GM18873 (cell line): ENCODE data around the gene TNPO3.

Source experiments
- ATAC-seq: cut with Tn5 transposase; IDR thresholded peaks from one replicate; pipeline ENCODE4 v1.9.1; 2021; ENCODE audit warnings: mild to moderate bottlenecking, moderate library complexity, moderate number of reproducible peaks; ENCODE audit not compliant: unreplicated experiment, low FRiP score

Gene TNPO3

DNA sequence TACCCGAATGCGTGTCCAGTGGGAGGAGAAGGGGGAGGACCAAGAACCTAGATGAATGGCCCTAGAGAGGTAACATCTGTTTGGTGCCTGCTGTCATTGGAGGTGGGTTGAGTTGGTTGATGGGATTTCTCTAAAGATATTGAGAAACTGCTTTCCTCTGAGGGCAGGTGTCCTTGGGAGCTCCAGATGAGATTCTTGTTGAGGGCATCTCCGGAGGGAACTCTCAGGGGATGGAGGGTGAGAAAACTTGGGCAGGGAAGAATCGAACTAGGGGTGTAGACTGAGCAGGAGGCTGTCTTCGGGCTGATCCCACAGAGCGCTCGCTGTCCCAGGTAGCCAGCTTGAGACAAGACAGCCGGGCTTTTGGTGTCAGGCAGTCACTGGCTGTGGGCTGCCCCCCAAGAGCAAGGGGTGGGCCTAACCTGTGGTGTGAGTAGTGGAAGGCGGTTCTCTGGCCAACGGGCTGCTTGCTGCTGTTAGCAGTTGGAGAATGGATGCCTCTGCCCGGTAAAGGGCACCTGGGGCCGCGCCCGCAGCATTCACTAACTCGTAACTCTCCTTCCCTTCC lies 113.5 kb downstream of the TNPO3 start:
- ATAC-seq, result no peak

DNA sequence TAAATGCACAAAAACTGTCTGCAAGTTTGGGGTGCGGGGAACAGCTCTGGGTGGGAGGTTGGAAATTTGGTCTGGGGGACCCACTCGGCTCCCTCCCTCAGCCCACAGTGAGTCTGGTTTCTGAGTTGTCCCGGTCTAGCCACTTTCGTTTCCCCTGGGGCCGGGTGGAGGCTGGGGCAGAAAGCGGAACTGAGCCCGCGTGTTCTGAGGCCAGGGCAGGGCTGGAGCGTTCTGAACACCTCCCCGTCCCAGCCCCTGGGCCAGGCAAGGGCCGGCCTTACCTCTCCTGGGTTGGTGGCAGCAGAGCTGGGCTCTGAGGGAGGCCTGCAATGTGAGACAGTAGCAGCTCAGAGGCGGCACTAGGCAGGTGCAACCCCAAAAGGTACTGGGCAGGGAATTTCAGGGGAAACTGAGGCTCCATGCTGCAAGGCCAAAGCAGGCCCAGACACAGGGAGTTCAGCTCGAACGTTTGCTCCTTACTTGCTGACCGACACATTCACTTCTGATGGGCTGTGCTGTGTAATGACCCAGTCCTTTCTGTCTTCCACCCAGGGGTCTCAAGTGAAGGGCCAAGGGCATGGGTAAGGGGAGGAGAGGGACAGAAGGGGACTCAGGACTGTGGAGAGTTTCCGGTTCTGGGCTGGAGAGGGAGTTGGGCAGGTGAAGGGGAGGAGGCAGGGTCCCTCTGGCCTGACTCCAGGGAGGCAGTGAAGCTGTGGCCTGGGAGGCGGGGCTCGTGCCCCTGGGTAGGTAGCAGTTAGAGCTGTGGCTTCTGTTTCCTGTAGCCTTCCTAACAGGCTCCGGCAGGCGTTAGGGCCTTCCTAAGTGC lies 114.2 kb downstream of the TNPO3 start:
- peak; percentile 37 for ATAC-seq

DNA sequence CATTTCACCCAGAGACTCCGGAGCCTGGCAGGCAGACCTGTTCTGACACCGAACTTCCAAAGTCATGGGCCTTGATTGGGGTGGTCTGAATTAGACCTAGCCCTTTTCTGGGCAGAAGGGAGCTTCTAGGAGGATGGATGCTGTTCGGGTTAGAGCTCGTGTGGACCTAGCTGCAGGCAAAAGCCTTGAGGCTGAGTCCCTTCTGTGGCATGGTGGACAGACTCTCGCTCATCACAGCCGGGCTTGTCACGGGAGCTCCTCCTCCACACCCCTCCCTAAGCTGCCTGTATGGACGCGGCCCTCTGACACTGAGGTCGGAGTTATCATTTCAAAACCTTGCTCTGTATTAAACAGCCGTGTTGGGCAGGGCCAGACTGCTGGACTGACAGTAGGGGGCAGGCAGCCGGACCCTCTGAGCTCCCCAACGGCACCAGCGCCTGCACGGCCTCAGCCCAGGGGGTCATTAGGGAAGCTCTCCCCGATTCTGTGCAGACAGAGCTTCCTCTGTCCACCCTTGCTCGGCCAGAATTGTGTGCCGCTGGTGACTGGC lies 115.0 kb downstream of the TNPO3 start:
- peak; percentile 11 for ATAC-seq

DNA sequence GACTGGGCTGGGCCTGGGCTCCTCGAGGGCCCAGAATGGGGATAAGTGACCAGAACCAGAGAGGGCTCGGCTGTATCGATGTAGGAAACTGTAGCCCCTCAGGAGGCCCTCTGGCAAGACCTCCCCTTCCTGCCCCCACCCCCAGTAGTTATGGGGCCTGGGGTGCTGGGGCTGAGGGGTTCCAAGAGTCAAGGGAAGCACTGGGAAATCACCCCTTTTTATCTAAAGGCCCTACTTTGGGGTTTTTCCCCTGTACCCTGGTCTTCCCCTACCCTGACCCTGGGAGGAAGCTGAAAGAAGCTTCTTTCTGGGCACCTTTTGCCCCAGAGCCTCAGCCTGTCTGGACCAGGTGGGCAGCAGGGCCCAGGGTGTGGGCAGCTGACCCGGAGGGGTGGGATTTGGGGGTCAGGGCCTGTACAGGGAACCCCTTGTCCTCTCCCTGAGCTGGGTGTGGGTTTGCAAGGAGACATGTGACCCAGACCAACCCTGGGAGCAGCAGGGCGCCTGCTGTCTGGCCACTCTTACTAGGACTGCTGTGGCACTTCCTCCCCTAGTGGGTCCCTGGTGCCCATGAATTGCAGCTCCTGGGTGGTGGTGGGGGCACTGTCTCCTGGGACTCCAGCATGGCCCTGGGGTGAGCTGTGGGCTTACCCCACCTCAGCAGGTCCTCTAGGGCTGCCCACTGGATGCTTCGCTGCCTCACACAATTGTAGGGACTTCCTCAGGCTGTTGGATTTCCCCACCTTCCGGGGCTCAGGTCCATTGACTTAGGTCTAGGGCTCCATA lies 115.6 kb downstream of the TNPO3 start:
- peak; percentile 18 for ATAC-seq

DNA sequence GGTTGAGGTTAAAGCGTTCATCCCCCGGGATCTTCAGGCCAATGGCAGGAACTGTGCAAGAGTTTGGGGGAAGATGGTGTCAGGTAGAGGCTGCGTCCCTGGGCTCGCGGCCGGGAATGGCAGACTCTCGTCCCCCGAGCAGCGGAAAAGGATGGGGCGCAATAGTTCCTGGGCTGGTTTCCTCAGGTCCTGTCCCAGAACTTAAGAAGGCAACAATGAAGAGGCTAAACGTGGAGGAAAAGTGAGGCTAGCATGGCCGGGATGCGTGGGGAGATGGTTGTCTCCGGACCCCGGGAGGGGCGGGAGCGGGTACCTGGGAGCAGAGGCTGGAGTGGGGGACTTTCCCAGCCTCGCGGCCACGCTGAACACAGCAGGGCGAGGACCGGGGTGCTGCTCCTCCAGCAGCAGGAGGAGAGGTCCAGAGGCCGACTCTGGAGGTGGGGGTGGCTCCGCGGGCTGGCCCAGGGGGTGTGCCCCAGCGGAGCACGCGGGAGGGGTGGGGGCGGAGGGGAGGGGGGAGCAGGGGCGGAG lies 116.3 kb downstream of the TNPO3 start:
- no peak for ATAC-seq

DNA sequence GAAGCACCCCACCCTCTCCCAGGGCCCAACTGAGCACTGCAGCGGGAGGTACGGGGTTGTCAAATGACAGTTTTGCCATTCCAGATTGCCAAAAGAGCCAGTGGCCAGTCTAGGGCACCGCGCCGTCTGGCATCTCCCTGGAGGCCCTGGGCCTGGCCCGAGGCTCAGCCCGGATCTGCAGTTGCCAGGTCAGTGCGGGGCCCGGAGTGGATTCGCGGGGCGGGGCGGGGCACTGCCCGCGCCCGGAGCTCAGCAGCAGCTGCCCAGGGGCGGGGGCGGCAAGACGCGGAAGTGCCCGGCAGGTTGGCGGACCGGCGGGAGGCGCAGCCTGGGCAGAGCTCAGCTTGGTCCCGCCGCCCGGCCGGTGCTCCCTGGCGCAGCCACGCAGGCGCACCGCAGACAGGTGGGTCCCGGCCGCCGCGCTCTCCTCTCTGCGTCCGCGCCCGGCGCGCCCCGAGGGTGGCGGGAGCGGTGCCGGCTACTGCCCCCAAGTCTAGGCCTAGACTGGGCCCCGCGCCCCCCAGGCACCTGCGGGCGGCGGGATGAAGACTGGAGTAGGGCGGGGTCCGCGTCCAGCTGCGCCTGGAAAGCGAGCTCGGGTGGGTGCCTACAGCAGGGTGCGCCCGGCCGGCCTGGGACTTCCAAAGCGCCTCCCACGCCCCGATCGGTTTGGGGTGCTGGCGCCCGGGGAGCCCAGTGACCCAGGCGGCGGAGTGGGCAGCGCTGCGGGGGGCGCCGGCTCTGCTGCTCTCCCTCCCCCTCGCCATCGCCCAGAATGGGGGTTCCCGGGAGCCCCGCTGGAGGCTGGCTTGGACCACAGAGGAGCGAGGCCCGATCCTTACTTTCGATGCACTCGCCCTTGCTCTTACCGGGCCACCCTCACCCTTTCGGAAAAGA lies 117.0 kb downstream of the TNPO3 start, which contains the start of gene IRF5:
TSS of gene IRF5 (plus strand) at position 281 of the 897 bp plus-strand sequence. CDS start 4,155 bp downstream, outside the sequence.
- ATAC-seq, result no peak

DNA sequence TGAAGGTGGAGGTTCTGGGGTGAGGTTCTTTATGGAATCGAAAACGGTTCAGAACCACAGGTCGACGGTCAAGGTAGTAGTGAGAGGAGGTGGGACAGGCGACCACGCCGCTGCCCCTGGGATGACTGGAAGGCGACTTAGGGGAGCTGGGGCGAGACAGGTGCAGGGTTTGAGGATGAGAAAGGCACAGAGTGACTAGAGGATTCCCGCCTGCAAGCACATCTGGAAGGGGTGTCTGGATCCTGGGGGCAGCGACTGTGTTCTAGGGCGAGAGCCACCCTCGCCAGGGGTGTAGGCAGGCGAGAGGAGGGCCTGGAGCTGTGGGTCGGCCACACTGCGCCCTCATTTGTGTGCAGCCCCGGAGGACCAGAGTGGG lies 117.7 kb downstream of the TNPO3 start:
- no peak for ATAC-seq

DNA sequence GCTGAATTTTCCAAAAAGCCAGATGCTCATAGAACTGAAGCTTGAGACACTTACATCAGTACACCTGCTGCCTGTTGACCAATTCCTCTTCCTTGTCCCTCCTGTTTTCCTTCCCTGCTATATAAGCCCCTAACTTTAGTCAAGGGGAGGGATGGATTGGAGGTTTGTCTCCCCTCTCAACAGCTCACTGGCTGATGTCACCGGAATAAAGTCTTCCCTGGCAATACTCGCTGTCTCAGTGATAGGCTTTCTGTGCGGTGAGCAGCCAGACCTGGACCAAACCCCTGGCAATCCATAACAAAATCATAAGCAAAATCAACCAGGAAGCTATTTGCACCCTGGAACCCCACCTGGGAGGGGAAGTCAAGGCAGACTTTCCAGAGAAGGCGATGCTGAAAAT lies 118.1 kb downstream of the TNPO3 start:
- no peak for ATAC-seq

DNA sequence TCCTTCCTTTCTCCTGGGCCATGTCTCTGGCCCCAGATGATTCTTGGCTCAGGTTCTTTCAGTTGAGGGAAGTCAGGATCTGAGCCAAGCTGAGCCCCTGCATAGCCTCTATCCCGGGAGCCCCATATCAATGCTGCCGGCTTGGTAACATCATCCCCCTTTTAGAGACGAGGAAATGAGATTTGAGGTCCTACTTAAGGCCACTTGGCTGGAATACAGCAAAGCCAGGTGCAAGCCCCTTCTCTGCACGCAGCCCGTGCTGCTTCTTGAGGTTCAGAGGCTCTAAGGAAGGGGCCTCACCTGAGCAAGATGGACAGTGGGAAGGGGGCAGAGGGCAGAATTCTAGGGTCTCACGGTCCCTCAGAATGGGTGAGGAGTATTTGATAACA lies 119.6 kb downstream of the TNPO3 start:
- no peak for ATAC-seq

DNA sequence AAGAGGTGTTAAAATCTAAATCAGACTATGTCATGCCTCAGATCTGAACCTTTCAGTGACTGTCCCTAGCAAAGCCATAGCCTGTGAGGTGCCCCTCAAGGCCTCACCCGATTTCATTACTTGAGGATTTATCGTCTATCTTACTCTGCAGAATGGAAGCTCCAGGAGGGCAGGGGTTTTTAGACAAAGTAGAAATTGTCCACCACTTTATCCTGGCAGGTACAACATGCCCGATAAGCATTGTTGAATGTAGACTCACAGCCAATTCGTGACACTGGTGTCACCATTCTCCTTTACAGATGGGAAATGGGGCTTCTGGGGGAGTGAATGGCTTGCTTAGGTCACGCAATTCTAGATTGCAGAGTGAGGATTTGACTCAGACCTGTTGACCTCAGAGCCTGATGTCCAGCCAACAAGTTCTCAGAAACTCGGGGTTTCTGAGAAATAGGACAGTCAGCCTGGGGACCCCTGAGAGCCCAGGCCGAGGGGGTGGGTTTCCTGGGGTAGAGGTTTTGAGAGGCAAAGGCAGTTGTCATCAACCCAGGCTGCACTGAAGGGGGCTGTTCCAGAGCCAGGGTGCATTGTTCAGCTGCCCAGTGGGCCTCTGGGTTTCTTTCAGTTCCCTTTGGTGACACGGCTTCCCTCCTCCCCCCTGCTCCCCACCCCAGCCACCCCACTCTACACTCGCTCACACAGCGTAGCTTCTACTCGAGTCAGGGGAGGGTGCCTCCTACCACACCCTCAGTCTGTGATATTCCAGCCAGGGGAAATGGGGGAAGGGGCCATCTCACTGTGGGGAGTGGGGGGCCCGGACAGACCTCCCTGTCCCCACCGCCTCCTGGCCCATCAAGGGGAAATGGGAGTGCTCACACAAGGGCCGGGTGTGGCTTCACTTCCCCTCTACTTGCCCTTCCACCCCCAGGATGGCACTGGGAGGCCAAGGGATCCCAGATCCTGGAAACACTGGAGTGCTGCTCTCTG lies 120.3 kb downstream of the TNPO3 start:
- no peak for ATAC-seq

DNA sequence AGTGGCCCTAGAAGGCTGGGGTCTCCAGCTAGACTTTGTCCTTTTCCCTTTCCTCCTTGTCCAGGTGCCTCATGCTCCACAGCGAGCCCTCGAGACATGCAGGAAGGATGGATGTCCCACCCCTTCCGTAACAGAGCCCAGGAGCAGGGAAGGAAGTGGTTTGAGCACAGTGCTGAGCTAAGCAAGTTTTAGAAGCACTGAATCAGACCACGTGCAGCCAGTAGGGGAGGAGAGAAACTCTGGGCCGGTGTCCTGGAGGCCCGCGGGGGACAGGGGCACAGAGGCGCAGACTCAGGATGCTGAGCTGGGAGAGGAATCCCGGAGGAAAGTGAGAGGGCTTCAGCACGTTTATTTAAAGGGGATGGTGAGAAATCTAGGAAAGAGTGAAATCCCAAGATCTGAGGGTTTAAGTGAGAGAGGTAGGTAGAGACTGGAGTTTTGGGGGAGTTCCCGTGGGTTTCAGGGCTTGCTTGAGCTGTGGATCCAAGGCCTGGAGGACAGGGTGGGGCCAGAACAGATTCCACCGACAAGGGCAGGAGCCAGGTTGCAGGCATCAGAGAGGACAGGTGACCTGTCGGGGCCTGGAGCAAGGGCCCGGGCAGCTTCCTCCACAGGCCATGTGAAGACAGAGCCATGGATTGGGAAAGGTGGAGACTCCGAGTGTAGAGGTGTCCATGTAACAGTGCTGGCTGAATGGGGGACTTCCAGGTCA lies 121.6 kb downstream of the TNPO3 start:
- no peak for ATAC-seq

DNA sequence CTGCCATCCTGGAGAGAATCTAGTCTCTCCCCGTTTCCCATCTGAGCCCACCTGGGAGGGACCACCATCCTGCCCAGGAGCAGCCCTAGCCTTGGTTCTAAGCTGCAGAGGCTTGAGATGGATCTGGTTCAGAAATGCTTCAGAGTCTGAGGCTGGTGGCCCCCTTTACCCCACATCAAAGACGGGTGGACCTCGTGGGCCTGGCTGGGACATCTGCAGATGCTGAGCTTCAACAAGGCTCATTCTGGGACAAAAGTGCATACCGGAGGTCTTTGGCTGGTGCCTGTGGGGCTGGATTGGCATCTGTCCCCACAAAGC lies 122.1 kb downstream of the TNPO3 start:
- ATAC-seq, result no peak

DNA sequence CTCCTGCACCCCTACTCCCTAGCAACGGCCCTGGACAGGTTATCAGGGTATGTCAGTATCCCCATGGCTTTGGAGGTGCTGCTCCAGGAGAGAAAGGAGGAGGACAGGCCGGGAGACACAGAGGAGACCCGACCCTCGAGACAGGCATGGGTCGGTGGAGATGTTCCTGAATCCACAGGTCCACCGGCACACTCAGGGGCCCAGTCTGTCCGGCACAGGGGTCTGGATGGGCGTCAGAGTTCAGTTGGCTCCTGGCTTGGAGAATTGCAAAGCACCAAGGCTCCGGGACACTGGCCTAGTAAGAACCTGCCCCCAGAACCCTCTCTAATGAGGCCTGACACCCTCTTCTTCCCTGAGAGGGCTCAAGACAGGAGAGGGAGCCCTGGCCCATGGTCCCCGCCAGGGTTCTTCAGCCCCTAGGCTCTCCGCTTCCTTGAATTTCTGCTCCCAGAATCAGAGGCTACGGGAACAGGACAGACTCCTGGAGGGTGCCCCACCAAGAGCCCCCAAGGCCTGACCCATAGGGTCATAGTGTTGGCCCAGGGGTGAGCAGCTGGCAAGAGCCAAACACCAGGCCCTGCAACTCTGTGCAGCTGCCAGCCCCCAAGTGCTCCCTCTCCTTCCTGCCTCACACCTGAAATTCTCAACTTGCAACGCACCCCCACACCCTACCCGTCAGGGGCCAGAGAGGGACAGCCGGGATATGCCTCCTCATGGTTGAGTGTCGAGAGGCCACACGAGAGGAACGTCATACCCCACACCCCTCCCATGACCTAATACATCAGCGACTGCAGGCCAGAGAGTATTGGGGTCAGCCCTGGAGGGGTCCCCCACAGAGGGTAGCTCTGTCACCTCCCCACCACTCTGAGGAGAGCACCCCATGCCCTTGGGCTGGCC lies 122.7 kb downstream of the TNPO3 start:
- ATAC-seq, result no peak

DNA sequence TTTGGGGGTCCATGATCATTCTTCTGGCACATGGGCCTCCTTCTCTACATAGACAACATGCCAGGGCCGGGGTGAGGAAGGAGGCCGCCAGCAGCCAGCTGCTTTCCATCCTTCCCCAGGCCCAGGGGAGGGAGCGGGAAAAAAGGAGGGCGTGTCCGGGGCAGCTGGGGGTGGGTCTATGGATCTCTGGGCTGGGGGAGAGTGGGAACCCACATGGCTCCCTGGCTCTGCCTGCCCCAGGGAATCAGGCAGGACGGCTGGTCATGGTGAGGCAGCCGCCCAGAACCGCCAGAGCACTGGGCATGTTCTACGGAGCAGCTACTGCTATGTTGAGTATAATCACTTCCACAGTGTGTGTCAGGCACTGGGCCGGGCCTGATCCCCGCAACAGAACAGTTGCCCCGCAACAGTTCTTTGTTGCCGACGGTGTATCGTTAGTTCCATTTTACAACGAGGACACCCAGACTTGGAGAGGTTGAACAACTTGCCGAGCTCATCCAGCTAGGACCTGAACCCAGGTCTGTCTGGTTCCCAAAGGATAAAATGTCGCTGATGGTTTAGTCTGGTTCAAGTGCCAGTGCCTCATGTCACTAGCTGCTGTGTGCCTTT lies 123.6 kb downstream of the TNPO3 start:
- ATAC-seq, result no peak

DNA sequence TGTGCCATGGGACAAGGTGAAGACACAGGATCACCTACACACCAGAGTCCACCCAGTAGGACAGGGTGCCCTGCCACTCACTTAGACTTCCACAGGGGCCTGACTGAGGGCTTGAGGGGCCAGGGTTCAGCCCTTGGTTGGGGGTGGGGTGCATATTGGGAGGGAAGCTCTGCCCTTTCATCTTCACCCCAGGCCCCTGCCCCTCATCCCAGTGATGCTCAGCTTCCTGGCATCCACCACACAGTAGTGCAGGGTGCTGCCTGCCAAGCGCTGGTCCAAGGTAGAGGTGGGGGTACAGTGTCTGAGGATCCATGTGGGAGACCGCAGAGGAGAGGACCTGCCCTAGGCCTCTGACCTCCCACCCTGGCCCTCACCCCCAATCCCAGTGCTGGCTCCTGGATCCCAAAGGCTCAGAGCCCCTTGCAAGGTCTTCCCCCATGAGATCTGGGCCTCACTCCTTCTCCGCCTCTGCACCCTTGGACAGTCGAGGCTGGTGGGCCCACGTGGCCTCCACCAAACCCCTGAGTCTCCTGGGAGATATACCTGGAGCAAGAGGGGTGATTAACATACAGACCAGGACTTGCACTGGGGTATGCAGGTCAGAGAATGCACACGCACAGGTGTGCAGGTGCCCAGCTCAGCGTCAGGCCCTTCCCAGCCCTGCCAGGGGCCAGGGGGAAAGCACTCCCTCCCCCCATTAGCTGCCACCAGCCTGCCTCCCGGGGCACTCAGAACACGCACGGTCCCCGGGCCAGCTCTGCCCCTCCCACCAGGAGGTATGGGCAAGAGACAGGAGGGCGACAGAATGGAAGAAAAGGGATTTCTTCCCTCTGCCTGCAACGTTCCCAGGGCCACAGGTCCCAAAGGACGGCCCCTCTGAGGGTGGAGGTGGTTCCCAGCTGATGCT lies 125.8 kb downstream of the TNPO3 start:
- no peak for ATAC-seq
